Activated naive CD4-positive, alpha-beta T cell (primary cell): Measurements from ENCODE around the gene FAM83B.
"Not testable (repeated sequence)": the region's sequence is repeated elsewhere in the genome, so short reads cannot be mapped to it uniquely, and the experiment has no call there.

Source experiments
- DNase-seq, 4 experiments: peaks; one replicate each; lab custom pipeline; 2025; lab: John Stamatoyannopoulos, UW

The FAM83B gene, protein sequence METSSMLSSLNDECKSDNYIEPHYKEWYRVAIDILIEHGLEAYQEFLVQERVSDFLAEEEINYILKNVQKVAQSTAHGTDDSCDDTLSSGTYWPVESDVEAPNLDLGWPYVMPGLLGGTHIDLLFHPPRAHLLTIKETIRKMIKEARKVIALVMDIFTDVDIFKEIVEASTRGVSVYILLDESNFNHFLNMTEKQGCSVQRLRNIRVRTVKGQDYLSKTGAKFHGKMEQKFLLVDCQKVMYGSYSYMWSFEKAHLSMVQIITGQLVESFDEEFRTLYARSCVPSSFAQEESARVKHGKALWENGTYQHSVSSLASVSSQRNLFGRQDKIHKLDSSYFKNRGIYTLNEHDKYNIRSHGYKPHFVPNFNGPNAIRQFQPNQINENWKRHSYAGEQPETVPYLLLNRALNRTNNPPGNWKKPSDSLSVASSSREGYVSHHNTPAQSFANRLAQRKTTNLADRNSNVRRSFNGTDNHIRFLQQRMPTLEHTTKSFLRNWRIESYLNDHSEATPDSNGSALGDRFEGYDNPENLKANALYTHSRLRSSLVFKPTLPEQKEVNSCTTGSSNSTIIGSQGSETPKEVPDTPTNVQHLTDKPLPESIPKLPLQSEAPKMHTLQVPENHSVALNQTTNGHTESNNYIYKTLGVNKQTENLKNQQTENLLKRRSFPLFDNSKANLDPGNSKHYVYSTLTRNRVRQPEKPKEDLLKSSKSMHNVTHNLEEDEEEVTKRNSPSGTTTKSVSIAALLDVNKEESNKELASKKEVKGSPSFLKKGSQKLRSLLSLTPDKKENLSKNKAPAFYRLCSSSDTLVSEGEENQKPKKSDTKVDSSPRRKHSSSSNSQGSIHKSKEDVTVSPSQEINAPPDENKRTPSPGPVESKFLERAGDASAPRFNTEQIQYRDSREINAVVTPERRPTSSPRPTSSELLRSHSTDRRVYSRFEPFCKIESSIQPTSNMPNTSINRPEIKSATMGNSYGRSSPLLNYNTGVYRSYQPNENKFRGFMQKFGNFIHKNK

DNA sequence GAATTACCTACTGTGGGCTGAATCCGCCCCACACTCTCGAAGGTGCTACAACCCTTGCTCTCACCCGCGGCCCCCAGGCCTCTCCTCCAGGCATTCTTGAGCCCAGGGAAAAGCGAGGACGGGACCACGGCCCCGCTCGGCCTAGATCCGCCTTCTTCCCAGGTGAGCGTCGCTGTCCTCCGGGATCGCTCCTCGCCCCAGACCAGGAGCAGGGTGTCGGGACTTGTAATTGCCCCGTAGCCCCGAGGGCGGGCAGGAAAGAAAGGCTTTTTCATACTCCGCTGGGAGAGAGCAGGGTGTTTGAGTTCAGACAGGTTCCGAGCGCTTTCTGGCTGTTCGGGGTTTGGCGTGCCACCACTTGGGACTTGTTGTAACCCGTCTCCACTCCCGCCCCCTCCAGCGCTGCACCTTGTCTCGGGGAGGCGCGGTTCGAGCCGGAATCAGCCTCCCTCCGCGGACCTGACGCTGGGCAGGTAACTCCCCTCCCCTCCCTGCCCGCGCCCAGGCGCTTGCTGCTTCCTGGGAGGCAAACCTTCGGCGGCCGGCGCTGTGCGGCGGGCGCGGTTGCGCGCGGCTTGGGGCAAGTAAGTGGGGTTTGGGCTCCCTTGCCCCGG, at the start of gene FAM83B:
Gene FAM83B, plus strand, starts transcription at position 529 of the 614 bp plus-strand sequence. CDS start 23,476 bp downstream, outside the sequence.
- DNase-seq, result no peak

DNA sequence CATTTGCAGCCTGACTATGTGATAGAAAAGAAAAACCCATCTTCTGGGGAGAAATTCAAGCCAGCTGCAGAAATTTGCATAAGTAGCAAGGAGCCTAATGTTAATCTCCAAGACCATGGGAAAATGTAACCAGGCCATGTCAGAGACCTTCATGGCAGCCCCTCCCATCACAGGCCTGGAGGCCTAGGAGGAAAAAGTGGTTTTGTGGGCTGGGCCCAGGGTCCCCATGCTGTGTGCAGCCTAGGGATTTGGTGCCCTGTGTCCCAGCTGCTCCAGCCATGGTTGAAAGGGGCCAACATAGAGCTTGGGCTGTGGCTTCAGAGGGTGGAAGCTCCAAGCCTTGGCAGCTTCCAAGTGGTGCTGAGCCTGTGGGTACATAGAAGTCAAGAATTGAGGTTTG, 49.7 kb upstream of the FAM83B start:
- DNase-seq, result not testable (repeated sequence)

DNA sequence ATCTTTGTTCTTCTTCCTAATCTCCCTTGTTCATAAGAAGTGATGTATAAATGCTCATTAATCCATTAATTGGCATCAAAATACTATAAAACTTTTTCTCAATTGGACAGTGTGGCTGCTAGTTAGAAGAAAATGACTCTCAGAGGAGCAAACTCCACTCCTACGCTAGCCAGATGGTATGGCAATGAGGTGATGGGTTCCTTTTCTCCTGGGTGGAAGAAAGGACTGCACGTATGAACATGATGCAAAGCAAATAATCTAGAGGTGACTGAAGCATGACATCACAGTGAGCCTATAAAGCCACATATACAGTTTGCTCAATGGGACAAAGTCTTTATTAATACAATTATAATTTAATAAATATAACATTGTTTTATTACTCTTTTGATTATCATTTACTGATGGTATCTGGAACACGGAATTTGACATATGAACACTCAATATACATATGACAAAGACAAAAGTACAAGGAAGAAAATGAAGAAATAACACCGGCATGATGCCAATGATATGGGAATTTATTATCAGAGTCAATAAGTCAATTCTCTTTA, 46.4 kb upstream of the FAM83B start:
- no peak for DNase-seq

DNA sequence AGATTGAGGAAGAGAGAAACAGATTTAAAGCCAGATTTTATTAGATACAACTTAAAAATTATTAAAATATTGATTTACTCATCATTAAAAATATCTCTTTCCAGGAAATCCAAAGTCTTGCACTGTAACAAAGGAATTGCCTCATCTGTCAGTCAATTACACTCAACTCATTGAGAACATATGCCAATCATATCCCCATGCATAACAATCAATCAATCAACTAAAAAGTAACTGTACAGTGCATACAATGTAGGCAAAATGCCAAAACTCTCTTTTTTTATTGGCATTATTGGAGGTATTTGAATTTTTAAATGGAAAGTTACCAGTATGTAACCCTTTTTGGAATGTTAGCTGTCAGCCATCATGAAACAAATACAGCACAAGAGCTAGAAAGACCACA, 45.3 kb upstream of the FAM83B start:
- no peak for DNase-seq

DNA sequence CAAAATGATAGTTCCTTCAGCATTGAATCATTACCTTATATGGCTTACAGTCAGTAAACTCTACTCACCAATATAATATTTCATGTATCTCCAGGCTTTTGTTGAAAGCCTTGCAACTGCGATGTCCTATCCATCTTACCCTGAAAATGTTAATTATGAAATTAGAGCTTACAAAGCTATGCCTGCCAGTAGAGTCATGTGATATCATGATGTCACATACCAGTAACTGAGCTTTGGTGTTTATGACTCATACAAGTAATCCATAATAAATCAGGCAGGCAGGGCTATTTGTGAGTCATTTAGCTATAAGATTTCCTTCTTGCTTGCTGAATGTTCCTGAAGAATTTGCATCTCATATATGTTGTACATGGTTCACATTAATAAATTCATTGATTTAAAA, 44.9 kb upstream of the FAM83B start:
- DNase-seq, result no peak

DNA sequence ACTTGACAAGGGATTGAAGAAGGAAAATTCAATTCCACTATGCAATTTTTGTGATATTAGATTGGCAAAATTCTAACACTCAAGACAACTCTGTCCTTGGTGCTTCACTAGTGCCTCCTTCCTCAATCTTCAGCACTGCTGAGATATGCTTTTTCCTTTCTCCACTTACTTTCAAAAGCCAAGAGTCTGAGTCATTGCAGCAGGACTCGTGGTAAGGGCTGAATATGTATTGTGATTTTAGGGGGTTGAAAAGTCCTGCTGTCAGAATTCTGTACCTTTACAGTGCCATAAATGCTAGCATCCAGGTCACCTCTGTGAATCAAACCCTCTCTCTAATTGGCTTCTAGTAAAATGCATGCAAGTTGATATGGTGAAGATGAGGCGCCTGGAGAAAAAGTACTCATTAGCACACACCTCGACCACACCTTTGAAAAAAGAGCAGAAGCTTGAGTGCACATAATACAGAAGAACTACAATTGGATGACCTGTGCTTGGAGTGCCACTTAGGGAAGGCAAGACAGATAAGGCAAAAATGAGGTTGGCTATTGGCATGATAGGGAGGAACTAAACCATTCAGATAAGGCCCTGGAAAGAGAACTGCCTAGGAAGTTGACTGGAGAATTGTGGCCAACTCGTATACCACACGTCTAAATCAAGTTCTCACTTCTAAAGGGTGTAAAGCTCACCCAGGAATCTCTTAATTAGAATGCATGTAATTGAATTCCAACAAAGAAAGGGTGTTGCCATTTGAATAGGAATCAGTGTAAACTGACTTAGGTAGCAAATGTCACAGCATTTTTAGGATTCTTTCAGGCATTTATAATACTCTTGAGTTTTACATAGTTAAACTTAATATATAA, 43.6 kb upstream of the FAM83B start:
- no peak for DNase-seq

DNA sequence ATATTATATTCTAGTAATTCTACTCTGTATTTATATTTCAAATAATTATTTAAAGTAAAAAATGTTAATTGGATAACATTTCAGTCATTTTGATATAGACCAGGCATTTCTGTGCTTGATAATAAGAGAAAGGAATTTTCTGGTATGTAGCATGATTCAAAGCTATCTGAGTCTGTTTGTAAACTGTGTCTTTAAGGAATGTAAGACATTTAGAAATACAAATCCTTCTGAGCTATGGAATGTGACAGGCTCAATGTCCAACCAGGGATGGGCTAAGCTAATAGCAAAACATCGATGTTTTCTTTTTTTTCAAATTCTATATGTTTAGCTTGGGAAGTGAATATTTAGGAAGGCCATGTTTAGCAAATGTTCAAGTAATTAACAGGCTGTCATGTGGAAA, 41.5 kb upstream of the FAM83B start:
- no peak for DNase-seq

DNA sequence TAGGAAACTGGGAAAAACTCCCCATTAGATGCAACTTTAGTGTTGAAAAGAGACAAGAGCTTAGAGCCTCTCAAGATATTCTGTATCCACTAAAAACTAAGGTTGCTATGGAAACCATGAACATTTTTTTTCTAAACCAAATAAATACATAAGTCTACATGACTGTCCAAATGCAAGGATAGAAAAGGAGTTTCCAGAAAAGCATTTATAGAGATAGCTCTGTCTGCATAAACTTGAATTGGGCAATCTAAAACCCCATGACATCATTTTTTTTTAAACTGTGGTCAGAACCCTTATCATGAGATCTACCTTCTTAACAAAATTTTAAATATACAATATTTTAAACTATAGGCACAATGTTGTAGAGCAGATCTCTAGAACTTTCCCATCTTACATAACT, 36.4 kb upstream of the FAM83B start:
- DNase-seq, result no peak

DNA sequence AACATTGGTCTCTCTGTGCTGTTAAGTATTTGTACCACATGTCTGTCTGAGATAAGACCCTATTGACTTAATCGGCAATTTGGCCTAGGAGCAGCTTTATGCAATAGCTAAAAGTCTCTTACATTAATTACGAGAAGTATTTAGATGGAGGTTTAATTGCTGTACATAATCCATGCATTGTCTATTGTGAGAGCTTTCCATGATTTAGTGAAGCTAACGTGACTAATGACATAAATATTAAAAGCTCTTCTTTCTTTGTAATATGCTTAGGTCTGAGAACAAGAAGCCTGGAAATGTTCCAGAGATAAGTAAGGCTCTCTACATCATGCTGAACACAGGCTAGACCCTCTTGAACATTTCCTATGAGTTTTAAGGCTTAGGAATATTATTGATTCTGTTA, 32.7 kb upstream of the FAM83B start:
- DNase-seq, result no peak

DNA sequence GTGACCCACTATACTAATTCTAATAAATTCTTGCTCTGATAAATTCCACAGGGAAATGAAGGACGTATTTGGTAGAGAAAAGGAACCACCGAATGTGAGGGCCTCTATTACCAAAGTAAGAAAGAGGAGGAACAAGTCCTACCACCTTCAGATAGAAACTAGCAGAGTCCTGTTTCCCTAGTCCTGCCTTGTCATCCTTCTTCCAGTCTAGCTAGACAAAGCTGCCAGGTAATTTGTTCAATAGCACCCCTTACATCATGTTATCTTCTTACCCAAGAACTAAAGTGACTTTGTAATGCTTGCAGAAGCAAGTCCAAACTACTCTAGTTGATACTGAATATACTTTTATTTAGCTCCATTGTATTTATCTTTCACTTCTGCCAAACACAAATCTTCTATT, 29.3 kb upstream of the FAM83B start:
- DNase-seq, result no peak

DNA sequence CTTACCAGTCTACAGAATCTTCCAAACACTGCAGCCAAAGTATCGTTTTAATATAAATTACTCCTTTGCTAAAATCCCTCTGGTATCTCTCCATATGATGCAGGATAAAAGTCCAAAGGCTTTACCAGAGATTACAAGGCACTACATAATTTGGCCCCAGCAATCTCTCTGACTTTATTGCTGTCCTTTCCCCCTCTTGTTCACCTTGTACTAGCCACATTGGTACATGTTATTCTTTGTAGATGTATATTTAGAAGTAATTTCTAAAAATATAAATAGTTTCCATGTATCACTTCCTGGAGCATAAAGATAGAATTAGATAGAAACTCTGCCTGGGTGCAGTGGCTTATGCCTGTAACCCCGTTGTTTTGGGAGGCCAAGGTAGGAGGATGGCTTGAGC, 28.7 kb upstream of the FAM83B start:
- DNase-seq, result no peak

DNA sequence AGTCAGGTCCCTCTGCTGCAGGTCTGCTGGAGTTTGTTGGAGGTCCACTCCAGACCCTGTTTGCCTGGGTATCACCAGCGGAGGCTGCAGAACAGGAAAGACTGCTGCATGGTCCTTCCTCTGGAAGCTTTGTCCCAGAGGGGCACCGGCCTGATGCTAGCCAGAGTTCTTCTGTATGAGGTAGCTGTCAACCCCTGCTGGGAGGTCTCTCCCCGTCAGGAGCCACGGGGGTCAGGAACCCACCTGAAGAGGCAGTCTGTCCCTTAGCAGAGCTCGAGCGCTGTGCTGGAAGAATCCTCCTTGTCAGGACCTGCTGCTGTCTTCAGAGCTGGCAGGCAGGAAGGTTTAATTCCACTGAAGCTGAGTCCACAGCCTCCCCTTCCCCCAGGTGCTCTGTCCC, 22.3 kb upstream of the FAM83B start:
- DNase-seq, result not testable (repeated sequence)

DNA sequence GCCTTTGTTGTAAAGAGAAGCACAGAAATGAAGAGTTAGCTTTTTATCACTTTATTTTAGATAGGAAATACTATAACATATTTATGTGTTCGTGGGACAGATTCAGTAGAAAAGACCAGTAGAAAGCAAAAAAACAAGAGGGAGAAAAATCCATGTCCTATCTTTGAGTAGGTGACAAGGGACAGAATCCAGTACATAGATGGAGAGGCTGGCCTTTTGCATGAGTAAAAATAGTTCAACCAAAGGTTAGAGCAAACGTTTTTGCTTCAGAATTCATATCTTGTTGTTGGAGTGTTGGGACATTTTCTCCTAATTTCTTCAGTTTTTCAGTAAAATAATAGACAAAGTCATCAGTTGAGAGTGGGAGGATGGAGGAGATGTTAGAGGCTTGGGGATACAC, 19.6 kb upstream of the FAM83B start:
- no peak for DNase-seq

DNA sequence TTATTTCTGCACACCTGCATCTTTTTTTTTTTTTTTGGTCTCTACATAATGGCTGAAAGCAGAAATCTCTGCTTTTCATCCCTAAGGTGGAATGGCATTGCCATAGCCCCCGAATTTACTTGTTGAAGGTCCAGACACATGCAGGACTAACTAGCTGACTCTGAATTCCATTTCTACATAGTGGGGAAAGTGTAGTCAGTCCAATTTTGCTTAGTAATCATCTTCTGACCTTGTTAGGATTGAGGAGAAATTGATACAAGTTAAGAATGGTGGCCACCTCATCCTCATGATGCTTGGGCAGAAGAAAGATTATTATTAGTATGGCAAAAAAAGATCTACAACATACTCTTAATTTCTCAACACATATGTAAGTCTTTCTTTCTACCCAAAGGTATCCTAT, 16.4 kb upstream of the FAM83B start:
- DNase-seq, result no peak

DNA sequence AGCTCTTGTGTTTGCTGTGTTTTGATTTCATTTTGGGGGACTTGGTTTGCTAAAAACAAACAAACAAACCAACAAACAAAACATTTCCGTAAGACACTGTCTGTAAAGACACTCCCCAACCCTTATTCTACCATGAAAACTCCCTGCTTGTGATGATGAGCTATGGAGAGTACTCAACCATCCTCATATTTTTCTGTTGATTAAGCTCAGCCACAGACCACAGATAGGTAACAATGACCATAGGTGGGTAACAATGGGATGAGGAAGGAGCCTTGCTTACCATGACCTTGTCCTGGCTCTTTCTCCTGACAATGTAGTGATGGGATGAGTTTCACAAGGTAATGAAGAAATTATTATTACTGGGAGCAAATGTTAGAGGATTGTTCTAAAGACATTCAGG, 11.4 kb upstream of the FAM83B start:
- DNase-seq, result no peak

DNA sequence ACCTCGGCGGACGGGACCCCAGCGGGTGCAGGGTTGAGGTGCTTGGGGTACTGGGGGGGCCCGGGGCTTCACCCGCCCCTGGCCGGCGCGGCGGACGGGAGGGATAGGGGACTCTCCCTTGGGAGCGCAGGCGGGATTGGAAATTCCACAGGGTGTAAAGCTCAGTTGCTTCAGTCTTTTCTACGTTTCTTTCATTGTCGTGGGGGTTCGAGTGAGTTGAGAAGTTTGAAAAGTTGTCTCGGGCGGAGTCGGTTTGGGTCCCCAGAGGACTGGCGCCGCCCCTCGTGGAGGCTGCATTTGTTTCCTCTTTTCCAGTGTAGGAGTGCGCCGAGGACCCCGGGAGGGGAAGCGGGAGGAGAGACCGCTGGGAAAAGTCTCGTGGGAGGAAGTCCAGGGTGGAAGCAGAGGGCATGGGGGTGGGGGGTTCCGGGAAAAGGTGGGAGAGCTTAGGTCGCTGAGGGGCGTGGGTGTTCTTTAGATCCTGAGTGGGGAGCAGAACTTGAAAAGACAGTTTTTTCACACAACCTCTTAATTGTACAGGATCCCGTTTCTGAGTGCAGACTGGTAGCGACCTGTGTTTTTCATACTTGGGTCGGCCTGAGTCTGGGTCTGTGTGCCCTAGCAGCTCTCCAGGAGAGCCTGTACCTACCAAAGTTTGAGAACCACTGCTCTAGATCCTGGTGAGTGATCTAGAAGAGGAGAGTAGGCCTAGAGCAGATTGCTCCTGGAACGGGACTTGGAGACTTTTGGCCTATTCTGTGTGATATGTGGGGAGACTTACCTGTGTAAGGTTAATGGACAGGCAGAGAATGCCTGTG, 495 bp downstream of the FAM83B start:
- no peak for DNase-seq

DNA sequence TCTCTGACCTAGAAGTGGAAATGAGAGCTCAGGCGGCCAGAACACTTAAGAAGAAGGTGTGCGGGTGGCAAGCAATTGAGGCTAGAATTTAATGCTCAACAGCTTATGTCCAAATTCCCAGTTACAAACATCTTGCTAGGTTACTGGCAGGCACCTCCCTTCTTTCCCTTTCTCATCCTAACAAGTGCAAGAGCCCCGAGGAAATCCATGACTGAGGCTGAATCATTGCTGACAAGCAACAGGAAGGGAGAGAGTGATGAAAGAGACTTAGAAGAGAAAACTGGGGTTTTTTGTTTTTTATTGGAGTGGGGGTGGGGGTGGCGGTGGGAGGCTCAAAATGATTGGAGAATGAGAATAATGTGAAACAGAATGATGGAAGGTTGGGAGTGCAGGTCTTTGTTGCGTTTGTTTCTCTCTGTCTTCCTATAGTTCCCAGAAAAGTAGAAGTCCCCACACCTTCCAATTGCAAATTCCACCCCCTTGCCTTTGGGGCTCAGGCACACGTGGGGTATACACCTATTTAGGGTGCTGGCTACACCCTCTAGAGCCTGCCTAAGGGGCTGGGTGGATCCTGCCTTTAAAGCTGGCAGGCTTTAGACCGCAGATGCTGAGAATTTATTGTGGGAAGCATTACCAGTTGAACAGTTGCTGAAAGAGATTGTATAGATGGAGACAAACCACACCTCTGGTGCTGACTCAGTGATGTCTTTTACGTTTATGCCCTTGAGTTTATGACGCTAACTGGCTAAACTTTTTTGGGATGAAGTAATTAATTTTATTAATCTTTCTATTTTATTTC, 1.4 kb downstream of the FAM83B start:
- no peak for DNase-seq

DNA sequence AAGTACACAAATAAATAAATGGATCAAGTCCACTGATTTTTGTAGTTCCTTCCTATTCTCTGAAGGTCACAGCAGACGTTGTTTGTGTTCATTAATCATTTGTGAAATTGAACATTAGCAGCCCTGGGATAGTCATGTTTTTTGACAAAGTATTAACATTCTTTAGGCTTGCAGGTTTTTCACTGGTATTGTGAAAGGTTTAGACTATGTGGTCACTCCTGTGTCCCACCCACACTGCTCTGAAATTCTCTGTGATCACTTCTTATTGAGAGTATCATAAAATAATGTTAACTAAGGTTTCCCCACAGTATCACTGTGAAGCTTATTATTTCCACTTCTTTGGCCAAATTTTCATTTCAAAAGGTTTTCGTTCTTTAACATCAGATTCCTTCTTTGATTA, 3.5 kb downstream of the FAM83B start:
- no peak for DNase-seq

DNA sequence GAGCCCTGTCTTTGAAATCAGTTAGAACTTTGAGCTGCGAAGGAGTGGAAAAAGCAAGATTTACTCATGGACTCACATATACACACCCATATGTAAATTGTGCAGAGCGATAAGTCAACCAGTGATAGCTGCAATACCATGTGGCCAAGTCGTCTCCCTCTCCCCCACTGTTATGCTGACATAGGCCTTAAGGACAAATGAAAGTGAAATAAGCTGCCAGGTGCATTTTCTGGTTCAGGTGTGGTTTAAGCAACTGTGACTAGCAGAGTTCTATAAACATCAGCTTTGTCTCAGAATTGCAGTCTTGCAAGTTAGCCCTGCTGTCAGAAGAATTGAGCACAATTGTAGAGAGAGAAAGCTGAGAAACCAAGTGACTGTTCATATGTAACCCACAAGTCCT, 9.6 kb downstream of the FAM83B start:
- DNase-seq, result no peak

DNA sequence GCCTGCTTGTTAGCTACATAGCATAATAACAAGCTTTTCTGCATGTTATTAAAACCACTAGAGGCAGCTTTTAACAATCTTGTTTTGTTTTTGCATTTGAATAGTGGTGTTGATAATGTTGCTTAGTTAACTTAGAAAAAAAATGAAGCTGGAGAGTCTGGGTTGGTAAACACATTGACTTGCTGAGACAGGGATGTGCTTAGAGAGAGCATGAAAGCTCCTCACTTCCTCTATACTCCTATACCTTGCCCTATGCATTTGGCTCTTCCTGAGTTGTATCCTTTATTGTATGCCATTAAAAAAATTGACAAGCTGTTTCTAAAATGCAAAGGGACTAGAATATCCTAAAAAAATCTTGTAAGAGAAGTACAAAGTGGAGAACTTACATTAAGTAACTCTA, 13.6 kb downstream of the FAM83B start:
- no peak for DNase-seq
